ENCODE data around the gene PTPRN. TPM values are rescaled to one million over a fixed set of nuclear protein-coding genes. Genes with fewer than 3 reads are reported as not detected.
A peak's percentile ranks its signal among the peaks of the same experiment; 100 is the strongest.
"Not testable (repeated sequence)": the region's sequence is repeated elsewhere in the genome, so short reads cannot be mapped to it uniquely, and the experiment has no call there.

Gene PTPRN
- polyA plus RNA-seq (ENCODE audit: insufficient read depth in 1 of 5, insufficient read length in 5 of 5, low replicate concordance in 1 of 5), result 1 to 10 TPM in 2 of 5 donors, under 1 TPM in 3; 0.30 to 1.2 (median 0.69) TPM
- long read RNA-seq, donor 1, result 0 reads
- long read RNA-seq, donor 2, result 0 reads
- long read RNA-seq, donor 3, result 0 reads
- long read RNA-seq, donor 4, result 0 reads
- long read RNA-seq, donor 5, result 0 reads
- long read RNA-seq, donor 6, result 0 reads
- long read RNA-seq, donor 7, result 0 reads
- long read RNA-seq, donor 8, partial matches to known transcripts, result 0 of 1 reads
- long read RNA-seq, donor 8, other reads (novel, unspliced or antisense), result 0 of 1 reads

DNA sequence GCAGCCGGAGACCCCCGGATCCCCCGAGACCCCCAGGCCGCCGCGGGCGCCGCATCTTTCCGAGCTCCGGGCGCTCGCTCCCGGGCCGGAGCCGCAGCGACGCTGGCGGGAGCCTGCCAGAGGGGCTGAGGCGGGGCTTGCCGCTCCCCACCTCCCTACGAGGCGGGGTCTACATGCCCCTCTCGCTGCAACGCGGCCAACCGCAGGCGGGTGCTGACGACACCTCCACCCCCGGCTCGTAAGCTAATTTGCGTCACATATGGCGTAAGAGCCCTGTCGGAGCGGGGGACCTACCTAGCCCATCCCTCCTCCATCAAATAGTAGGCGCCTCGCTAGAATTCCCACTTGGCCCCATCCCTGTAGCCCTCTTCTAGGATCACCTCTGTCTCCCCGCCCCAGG, at the start of gene PTPRN:
TSS of gene PTPRN (minus strand) at position 124 of the 400 bp plus-strand sequence. CDS start at position 55, 69 bp downstream.
- DNase-seq, result no peak

- DNase-seq, result no peak
Measured at GRCh38 chr2:219358170-219359075, 49.2 kb upstream of the PTPRN start.

- no peak for DNase-seq
Measured at GRCh38 chr2:219356834-219357233, 47.6 kb upstream of the PTPRN start.

DNA sequence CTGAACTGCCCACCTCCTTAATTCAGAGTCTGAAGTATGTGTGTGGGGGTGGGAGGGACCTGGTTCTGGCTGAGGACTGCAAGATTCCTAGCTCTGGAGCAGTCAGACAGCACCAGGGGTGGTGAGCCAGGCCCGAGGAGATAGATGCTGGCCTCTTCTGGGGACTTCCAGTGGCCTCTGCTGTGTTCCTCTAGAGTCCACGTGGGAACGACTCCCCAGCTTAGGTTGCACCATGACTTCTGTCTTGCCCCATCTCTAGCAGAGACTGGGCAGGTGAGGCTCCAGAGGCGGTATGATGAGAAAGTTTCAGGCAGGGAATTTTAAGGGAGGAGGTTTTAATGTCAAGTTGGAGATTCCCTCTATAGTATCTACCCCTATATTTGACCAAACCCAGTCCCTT, 45.4 kb upstream of the PTPRN start:
- DNase-seq, result no peak

GRCh38 chr2:219353129-219353528, 43.9 kb upstream of the PTPRN start:
- DNase-seq, result no peak

GRCh38 chr2:219352448-219353023, 43.3 kb upstream of the PTPRN start:
- no peak for DNase-seq

GRCh38 chr2:219350710-219351221, 41.6 kb upstream of the PTPRN start:
- DNase-seq, result no peak

DNA sequence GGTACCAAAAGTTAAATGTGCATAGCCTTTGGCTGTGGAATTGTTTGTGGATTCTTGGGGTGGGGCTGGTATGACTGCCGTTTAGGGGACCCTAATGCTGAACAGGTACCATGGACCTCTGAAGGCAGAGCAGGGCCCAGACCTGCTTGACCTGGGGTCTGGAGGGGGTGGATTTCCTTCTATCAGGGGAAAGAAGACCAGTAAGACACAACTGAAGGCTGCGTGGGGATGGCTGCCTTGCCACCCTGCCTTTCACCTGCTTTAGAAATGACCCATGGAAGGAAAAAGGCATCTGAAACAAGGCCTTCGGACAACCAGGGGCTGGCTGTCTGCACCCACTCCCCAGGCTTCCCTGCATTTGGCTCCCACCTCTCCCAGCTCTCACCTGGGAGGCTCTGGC, 41.0 kb upstream of the PTPRN start:
- DNase-seq, result no peak

DNA sequence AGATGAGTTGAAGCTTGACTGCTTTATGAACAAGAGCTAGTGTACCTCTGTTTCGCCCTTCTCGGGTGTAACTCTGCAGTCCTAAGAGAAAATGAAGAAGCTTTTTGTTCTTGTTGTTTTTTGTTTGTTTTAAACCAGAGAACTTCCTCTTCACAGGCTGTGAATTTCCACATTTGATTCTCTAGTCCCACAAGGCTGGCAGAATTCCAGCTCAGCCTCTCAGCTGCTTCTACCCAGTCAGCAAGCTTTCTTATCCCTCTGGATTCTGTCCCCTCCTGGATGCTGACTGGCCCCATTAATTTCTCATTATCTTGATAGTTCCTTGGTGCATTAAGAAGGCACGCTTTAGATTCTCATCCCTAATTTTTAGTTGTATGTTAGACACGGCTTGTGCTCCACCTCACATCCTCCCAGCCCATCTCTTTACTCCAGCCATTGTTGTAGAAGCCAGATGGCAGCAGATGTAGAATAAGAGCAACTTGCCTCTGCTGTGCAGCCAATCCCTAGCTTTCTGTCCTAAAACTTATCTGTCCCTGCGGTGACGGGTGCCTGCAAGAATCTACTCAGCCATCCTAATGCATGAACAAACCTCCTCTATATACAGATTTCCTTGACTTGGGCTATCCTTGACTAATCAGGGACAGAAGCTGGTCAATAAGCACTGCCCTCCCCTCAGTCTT, 35.7 kb upstream of the PTPRN start:
- DNase-seq, result peak; percentile 71 to 76

- DNase-seq, result no peak
Measured at GRCh38 chr2:219335373-219335786, 26.2 kb upstream of the PTPRN start.

GRCh38 chr2:219334076-219334475, 24.9 kb upstream of the PTPRN start:
- no peak for DNase-seq

- DNase-seq, result no peak
Measured at GRCh38 chr2:219332542-219332941, 23.3 kb upstream of the PTPRN start, which contains the start of gene RESP18. RESP18 (minus strand) TSS chr2:219332744.

- DNase-seq, result peak; percentile 43 to 48
Measured at GRCh38 chr2:219331560-219332213, 22.5 kb upstream of the PTPRN start.

GRCh38 chr2:219327719-219328118, 18.5 kb upstream of the PTPRN start:
- DNase-seq, result no peak

- no peak for DNase-seq
Measured at GRCh38 chr2:219325657-219326315, 16.6 kb upstream of the PTPRN start.

- DNase-seq, result no peak
Measured at GRCh38 chr2:219325136-219325535, 15.9 kb upstream of the PTPRN start.

DNA sequence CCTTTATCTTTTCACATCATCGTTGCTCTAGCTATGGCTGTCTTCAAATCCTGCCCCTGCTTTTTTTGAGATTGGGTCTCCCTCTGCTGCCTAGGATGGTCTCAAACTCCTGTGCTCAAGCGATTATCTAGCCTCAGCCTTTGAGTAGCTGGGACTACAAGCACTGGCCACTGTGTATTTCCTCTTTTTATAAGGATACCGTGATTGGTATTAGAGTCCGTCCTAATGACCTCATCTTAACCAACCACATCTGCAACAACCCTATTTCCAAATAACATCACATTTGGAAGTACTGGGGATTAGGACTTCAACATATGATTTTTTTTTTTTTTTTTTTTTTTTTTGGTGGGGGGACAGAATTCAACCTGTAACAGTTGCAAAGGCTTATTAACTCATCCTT, 14.2 kb upstream of the PTPRN start:
- DNase-seq, result no peak

- no peak for DNase-seq
Measured at GRCh38 chr2:219314804-219315468, 5.7 kb upstream of the PTPRN start.

DNA sequence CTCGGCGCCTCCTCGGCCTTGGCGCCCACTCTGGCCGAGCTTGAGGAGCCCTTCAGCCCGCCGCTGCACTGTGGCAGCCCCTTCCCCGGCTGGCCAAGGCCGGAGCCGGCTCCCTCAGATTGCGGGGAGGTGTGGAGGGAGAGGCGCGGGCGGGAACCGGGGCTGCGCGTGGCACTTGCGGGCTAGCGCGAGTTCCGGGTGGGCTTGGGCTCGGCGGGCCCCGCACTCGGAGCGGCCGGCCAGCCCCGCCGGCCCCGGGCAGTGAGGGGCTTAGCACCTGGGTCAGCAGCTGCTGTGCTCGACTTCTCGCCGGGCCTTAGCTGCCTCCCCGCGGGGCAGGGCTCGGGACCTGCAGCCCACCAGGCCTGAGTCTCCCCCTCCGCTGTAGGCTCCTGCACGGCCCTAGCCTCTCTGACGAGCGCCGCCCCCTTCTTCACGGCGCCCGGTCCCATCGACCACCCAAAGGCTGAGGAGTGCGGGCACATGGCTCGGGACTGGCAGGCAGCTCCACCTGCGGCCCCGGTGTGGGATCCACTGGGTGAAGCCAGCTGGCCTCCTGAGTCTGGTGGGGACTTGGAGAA, 3.6 kb upstream of the PTPRN start:
- DNase-seq, result not testable (repeated sequence)
